HCT116 (cell line): ENCODE results near the gene ANTXR2. TPM values are rescaled to one million over a fixed set of nuclear protein-coding genes. Genes with fewer than 3 reads are reported as not detected.

Source experiments
- ATAC-seq: fragments of 200-7000 bp; cut with Tn5 transposase; 2 replicates; pipeline ENCODE4 v1.9.1; 2020; ENCODE audit warnings: mild to moderate bottlenecking, moderate library complexity
- BruUV-seq: library from RNA; stranded (reverse); fragments of 400-500 nt; replicated peaks from 2 replicates; lab custom pipeline; 2021; lab: Mats Ljungman, UMichigan
- CTCF ChIA-PET: fragments of 300-600 bp; sonication (Branson Sonifier 250); formaldehyde crosslinking; loops from one replicate; lab custom pipeline; 2021; ENCODE audit warnings: antibody characterized with exemption; lab: Charles Lee
- POLR2A ChIA-PET: fragments of 300-600, 350-600 bp; sonication (Branson Sonifier 250); formaldehyde crosslinking; loops from one replicate; lab custom pipeline; 2021; ENCODE audit warnings: antibody characterized with exemption; lab: Charles Lee
- RAD21 ChIA-PET, 2 experiments: fragments of 300-600 bp; sonication (Branson Sonifier 250); formaldehyde crosslinking; loops; one replicate each; lab custom pipeline; 2023; ENCODE audit warnings: low total read pairs in 2 of 2; ENCODE audit not compliant: uncharacterized antibody in 2 of 2, unreplicated experiment in 2 of 2, low non-redundant PET in 1 of 2; lab: Charles Lee
- DNase-seq: peaks from one replicate; pipeline ENCODE4 v3.0.0-alpha.2; 2010; ENCODE audit warnings: low read depth, low spot score
- H2AFZ ChIP-seq: fragments of 200-600 bp; shearing (Covaris generic), sonication (generic); 2 replicates; pipeline ENCODE4 v1.6.1; 2017; ENCODE audit warnings: low read depth, mixed run types, mixed read lengths, antibody characterized with exemption, low read length; ENCODE audit not compliant: poor library complexity, severe bottlenecking
- H3K27ac ChIP-seq: 2 replicates; pipeline ENCODE4 v1.5.1; 2012; ENCODE audit warnings: low read depth, low read length
- H3K27me3 ChIP-seq: fragments of 200-600 bp; sonication (generic); 2 replicates; pipeline ENCODE4 v1.6.1; 2016; ENCODE audit warnings: mixed run types, low read length, mixed read lengths; ENCODE audit not compliant: insufficient read depth
- H3K36me3 ChIP-seq, 2 experiments: fragments of 200-500 bp in 1 of 2; fragments of 200-600 bp in 1 of 2; sonication (Bioruptor generic) in 1 of 2; sonication (generic) in 1 of 2; 2 replicates each; pipeline versions ENCODE4 v1.5.1 to v1.6.1; 2014 to 2016; ENCODE audit warnings: low read length in 2 of 2, inconsistent platforms in 1 of 2, mixed read lengths in 1 of 2, mixed run types in 1 of 2; ENCODE audit not compliant: insufficient read depth in 2 of 2, control insufficient read depth in 1 of 2
- H3K4me1 ChIP-seq, 2 experiments: fragments of 200-600 bp in 1 of 2; sonication (generic) in 1 of 2; 2 replicates each; pipeline versions ENCODE4 v1.5.1 to v1.6.1; 2012 to 2017; ENCODE audit warnings: low read length in 2 of 2, inconsistent platforms in 1 of 2, mild to moderate bottlenecking in 1 of 2, mixed read lengths in 1 of 2, mixed run types in 1 of 2, moderate library complexity in 1 of 2; ENCODE audit not compliant: insufficient read depth in 2 of 2, control insufficient read depth in 1 of 2
- H3K4me2 ChIP-seq: fragments of 200-600 bp; sonication (generic); 2 replicates; pipeline ENCODE4 v1.6.1; 2017; ENCODE audit warnings: mixed run types, low read length, mixed read lengths
- H3K4me3 ChIP-seq, 2 experiments: fragments of 200-600 bp in 1 of 2; sonication (generic) in 1 of 2; replicated peaks in 1 of 2; 2 replicates each; pipeline ENCODE4 v1.5.1; 2011 to 2016; ENCODE audit warnings: low read length in 2 of 2, control low read depth in 1 of 2, low read depth in 1 of 2, mild to moderate bottlenecking in 1 of 2, mixed read lengths in 1 of 2, mixed run types in 1 of 2
- H3K79me2 ChIP-seq: fragments of 200-600 bp; sonication (generic); 2 replicates; pipeline ENCODE4 v1.6.1; 2017; ENCODE audit warnings: mild to moderate bottlenecking, mixed run types, low read length, moderate library complexity, mixed read lengths; ENCODE audit not compliant: insufficient read depth
- H3K9ac ChIP-seq: fragments of 200-600 bp; sonication (generic); 2 replicates; pipeline ENCODE4 v1.6.1; 2016; ENCODE audit warnings: low read length, mixed read lengths
- H3K9me2 ChIP-seq: fragments of 200-600 bp; sonication (generic), shearing (Covaris generic); 2 replicates; pipeline ENCODE4 v1.6.1; 2017; ENCODE audit warnings: mixed run types, mild to moderate bottlenecking, moderate library complexity; ENCODE audit not compliant: insufficient read depth
- H3K9me3 ChIP-seq, 2 experiments: fragments of 200-500 bp in 1 of 2; fragments of 200-600 bp in 1 of 2; sonication (Bioruptor generic) in 1 of 2; sonication (generic) in 1 of 2; 2 replicates each; pipeline ENCODE4 v1.6.1; 2014 to 2017; ENCODE audit warnings: low read length in 2 of 2, mixed read lengths in 2 of 2, inconsistent platforms in 1 of 2, low read depth in 1 of 2, mild to moderate bottlenecking in 1 of 2, mixed run types in 1 of 2, moderate library complexity in 1 of 2; ENCODE audit not compliant: control insufficient read depth in 1 of 2, insufficient read depth in 1 of 2
- H4K20me1 ChIP-seq: fragments of 200-600 bp; sonication (generic), shearing (Covaris generic); 2 replicates; pipeline ENCODE4 v1.6.1; 2017; ENCODE audit warnings: mixed run types, mild to moderate bottlenecking, moderate library complexity; ENCODE audit not compliant: insufficient read depth
- ATF3 ChIP-seq: IDR thresholded peaks from 2 replicates; pipeline ENCODE4 v1.6.1; 2012
- CBX3 ChIP-seq: IDR thresholded peaks from 2 replicates; pipeline ENCODE4 v1.6.1; 2012; ENCODE audit warnings: low read depth
- CTCF ChIP-seq, 3 experiments: fragments of 200-600 bp in 1 of 3; sonication (generic) in 1 of 3; IDR thresholded peaks in 2 of 3; conservative IDR thresholded peaks in 1 of 3; 2 replicates each; pipeline ENCODE4 v1.5.1; 2012 to 2017; ENCODE audit warnings: low read depth in 2 of 3, low read length in 2 of 3, antibody characterized with exemption in 1 of 3, borderline replicate concordance in 1 of 3, control low read depth in 1 of 3, mild to moderate bottlenecking in 1 of 3, mixed read lengths in 1 of 3, mixed run types in 1 of 3, moderate library complexity in 1 of 3; ENCODE audit not compliant: insufficient read depth in 1 of 3
- EGR1 ChIP-seq: IDR thresholded peaks from 2 replicates; pipeline ENCODE4 v1.6.1; 2012; ENCODE audit warnings: low read depth
- ELF1 ChIP-seq: IDR thresholded peaks from 2 replicates; pipeline ENCODE4 v1.6.1; 2012; ENCODE audit warnings: low read depth, borderline replicate concordance
- EZH2 ChIP-seq: fragments of 200-600 bp; sonication (generic); IDR thresholded peaks from 2 replicates; pipeline ENCODE4 v1.6.1; 2017; ENCODE audit warnings: antibody characterized with exemption, mixed run types
- JUND ChIP-seq: IDR thresholded peaks from 2 replicates; pipeline ENCODE4 v1.6.1; 2012
- MAX ChIP-seq: IDR thresholded peaks from 2 replicates; pipeline ENCODE4 v1.6.1; 2012
- POLR2AphosphoS5 ChIP-seq: IDR thresholded peaks from 2 replicates; pipeline ENCODE4 v1.6.1; 2011; ENCODE audit warnings: mild to moderate bottlenecking, low read depth, low read length, moderate library complexity
- RAD21 ChIP-seq: IDR thresholded peaks from 2 replicates; pipeline ENCODE4 v1.6.1; 2012; ENCODE audit warnings: low read depth, mild to moderate bottlenecking
- SP1 ChIP-seq: IDR thresholded peaks from 2 replicates; pipeline ENCODE4 v1.6.1; 2012; ENCODE audit warnings: low read depth
- TCF7L2 ChIP-seq: IDR thresholded peaks from 2 replicates; pipeline ENCODE4 v1.7.0; 2011; ENCODE audit warnings: borderline replicate concordance, inconsistent platforms; ENCODE audit not compliant: insufficient read depth, insufficient read length; ENCODE audit errors: extremely low read depth
- ZFX ChIP-seq: fragments of 450-650 bp; IDR thresholded peaks from 2 replicates; pipeline ENCODE4 v1.6.1; 2017
- ZNF274 ChIP-seq: fragments of 200-500 bp; sonication (Bioruptor generic); IDR thresholded peaks from 2 replicates; pipeline ENCODE4 v1.6.1; 2014; ENCODE audit warnings: mild to moderate bottlenecking, low read depth, low read length, inconsistent platforms
- intact Hi-C: fragments of 100-400 bp; cut with micrococcal nuclease; formaldehyde crosslinking; loops from 2 replicates; pipeline ENCODE4 v1.10.0; 2022
- total RNA-seq: library from RNA; stranded (reverse); gene quantifications from one replicate; pipeline ENCODE4 v1.2.1, GENCODE V29; 2021; ENCODE audit not compliant: unreplicated experiment

ANTXR2 gene
- total RNA-seq, 1 experiment from 2014 or later, result 6.3 TPM

- Histone ChIP-seq H3K79me2 (no peaks in the 10 kb centered on the region), H3K9ac (no peak overlapping the region), H3K4me1 (no peaks in the 10 kb centered on the region), H3K27ac (no peak overlapping the region), H2AFZ (no peak overlapping the region), H3K9me2 (no peaks in the 10 kb centered on the region), H3K4me3 (no peak overlapping the region), H3K27me3 (no peaks in the 10 kb centered on the region), H4K20me1 (no peaks in the 10 kb centered on the region), H3K4me2 (no peak overlapping the region), H3K36me3 (no peaks in the 10 kb centered on the region), H3K9me3 (no peaks in the 10 kb centered on the region)
- DNase-seq (no peak), ATAC-seq (no peak)
- ChIA-PET RAD21 (no interaction called here), CTCF (no interaction called here), POLR2A (no interaction called here)
- intact Hi-C loops, result no loop called here
- TF ChIP-seq ZNF274 (no peak), CBX3 (no peak), ATF3 (no peak), CTCF (IDR thresholded peaks at IDR 0.05 in 2 of 3, conservative IDR thresholded peaks at IDR 0.05 in 1 of 3; ENCODE audit: borderline replicate concordance in 1 of 3, insufficient read depth in 1 of 3, low read depth in 2 of 3, low read length in 2 of 3) (no peak), SP1 (no peak), ELF1 (no peak), ZFX (no peak), POLR2AphosphoS5 (no peak), EZH2 (no peak), MAX (no peak), JUND (no peak), RAD21 (no peak), EGR1 (no peak), TCF7L2 (no peak)
- BruUV-seq, result no TSS peak
These were observed 215.2 kb downstream of the ANTXR2 start for GRCh38 chr4:79857811-79858210.
